HEK293 (cell line): ENCODE data around the gene NPRL2.

Experiments
- PRDM1 ChIP-seq: fragments of 450-650 bp; formaldehyde crosslinking; IDR thresholded peaks from 2 replicates; pipeline ENCODE4; 2016; ENCODE audit warnings: missing biosample characterization, missing genetic modification characterization
- SETDB1 ChIP-seq: IDR thresholded peaks from one replicate; pipeline ENCODE4 v1.6.1; 2017; ENCODE audit warnings: mild to moderate bottlenecking, low read length, moderate library complexity, mixed read lengths; ENCODE audit not compliant: insufficient read length
- ZNF10 ChIP-seq: fragments of 450-650 bp; formaldehyde crosslinking; IDR thresholded peaks from 2 replicates; pipeline ENCODE4 v1.5.1; 2017; ENCODE audit warnings: missing biosample characterization, missing genetic modification characterization
- ZNF248 ChIP-seq: fragments of 450-650 bp; formaldehyde crosslinking; IDR thresholded peaks from 2 replicates; pipeline ENCODE4 v1.5.1; 2017; ENCODE audit warnings: missing biosample characterization, missing genetic modification characterization
- ZNF292 ChIP-seq: fragments of 450-650 bp; formaldehyde crosslinking; IDR thresholded peaks from 2 replicates; pipeline ENCODE4 v1.5.1; 2016; ENCODE audit warnings: low read depth, missing biosample characterization, missing genetic modification characterization, borderline replicate concordance
- ZNF394 ChIP-seq: fragments of 450-650 bp; formaldehyde crosslinking; IDR thresholded peaks from 2 replicates; pipeline ENCODE4 v1.5.1; 2016; ENCODE audit warnings: missing biosample characterization, missing genetic modification characterization, mild to moderate bottlenecking, moderate library complexity, borderline replicate concordance
- ZNF426 ChIP-seq: fragments of 450-650 bp; formaldehyde crosslinking; IDR thresholded peaks from 2 replicates; pipeline ENCODE4 v1.5.1; 2017; ENCODE audit warnings: missing biosample characterization, missing genetic modification characterization, mild to moderate bottlenecking, inconsistent platforms, moderate library complexity
- ZNF529 ChIP-seq: fragments of 450-650 bp; formaldehyde crosslinking; IDR thresholded peaks from 2 replicates; pipeline ENCODE4 v1.5.1; 2017; ENCODE audit warnings: missing genetic modification characterization, missing biosample characterization; ENCODE audit not compliant: insufficient replicate concordance
- ZNF561 ChIP-seq: fragments of 450-650 bp; IDR thresholded peaks from 2 replicates; pipeline ENCODE4 v1.5.1; 2018; ENCODE audit warnings: missing biosample characterization, missing genetic modification characterization, borderline replicate concordance
- ZNF600 ChIP-seq: fragments of 450-650 bp; formaldehyde crosslinking; IDR thresholded peaks from 2 replicates; pipeline ENCODE4 v1.5.1; 2016; ENCODE audit warnings: missing biosample characterization, missing genetic modification characterization
- TF ChIP-seq, protein P1 (sequence below): fragments of 450-650 bp; formaldehyde crosslinking; IDR thresholded peaks from 2 replicates; pipeline ENCODE4 v1.5.1; 2016; ENCODE audit warnings: missing biosample characterization, missing genetic modification characterization
- TF ChIP-seq, protein P2 (sequence below): fragments of 450-650 bp; formaldehyde crosslinking; IDR thresholded peaks from 2 replicates; pipeline ENCODE4 v1.5.1; 2017; ENCODE audit warnings: missing biosample characterization, missing genetic modification characterization
- TF ChIP-seq, protein P3 (sequence below): fragments of 450-650 bp; formaldehyde crosslinking; IDR thresholded peaks from 2 replicates; pipeline ENCODE4 v1.5.1; 2016; ENCODE audit warnings: missing biosample characterization, missing genetic modification characterization
- TF ChIP-seq, protein P4 (sequence below): fragments of 450-650 bp; formaldehyde crosslinking; IDR thresholded peaks from 2 replicates; pipeline ENCODE4 v1.5.1; 2016; ENCODE audit warnings: missing biosample characterization, missing genetic modification characterization, low read depth

DNA sequence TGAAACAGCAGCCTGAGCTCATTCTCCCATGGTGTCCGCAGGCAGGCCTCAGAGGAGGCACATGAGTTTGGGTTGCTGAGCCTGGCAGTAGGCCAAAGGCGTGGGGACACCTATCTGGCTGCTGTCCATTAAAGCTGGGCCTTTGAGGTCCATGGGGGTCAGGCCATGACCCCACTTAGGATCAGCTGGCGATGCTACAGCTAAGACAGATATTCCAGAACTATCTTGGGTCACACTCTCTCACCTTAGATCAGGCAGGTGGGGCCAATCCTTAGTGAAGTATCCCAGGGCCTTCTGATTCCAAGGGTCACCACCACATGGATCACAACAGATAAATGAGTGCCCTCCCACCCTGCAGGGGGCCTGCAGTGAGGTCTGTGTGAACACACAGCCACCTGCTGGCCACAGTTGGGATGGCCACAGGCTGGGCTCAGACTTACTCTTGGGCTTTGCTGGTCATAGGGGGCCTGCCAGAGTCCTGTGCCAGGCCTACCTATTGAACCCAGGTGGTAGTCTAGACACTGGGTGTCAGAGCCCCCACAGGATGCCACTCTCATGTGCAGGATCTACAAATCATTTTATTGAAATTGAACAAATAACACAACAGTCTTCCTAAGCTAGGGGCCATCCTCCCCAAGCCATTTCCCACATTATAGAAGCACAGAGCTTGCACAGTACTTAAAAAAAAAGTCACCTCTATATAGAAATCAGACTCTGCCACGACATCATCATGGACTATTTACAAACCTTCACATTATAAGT lies 26.0 kb downstream of the NPRL2 start:
- TF ChIP-seq PRDM1 (no peak), ZNF248 (tag by site-specific recombination) (no peak), ZNF10 (tag by site-specific recombination) (no peak), ZNF394 (no peak), ZNF561 (no peak), ZNF600 (no peak), ZNF292 (tag by site-specific recombination) (no peak), ZNF529 (tag by site-specific recombination) (no peak), ZNF426 (tag by site-specific recombination) (no peak), SETDB1 (no peak)
- TF ChIP-seq, protein P1, sequence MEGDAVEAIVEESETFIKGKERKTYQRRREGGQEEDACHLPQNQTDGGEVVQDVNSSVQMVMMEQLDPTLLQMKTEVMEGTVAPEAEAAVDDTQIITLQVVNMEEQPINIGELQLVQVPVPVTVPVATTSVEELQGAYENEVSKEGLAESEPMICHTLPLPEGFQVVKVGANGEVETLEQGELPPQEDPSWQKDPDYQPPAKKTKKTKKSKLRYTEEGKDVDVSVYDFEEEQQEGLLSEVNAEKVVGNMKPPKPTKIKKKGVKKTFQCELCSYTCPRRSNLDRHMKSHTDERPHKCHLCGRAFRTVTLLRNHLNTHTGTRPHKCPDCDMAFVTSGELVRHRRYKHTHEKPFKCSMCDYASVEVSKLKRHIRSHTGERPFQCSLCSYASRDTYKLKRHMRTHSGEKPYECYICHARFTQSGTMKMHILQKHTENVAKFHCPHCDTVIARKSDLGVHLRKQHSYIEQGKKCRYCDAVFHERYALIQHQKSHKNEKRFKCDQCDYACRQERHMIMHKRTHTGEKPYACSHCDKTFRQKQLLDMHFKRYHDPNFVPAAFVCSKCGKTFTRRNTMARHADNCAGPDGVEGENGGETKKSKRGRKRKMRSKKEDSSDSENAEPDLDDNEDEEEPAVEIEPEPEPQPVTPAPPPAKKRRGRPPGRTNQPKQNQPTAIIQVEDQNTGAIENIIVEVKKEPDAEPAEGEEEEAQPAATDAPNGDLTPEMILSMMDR (tag by site-specific recombination), result peak; percentile 74
- TF ChIP-seq, protein P2, sequence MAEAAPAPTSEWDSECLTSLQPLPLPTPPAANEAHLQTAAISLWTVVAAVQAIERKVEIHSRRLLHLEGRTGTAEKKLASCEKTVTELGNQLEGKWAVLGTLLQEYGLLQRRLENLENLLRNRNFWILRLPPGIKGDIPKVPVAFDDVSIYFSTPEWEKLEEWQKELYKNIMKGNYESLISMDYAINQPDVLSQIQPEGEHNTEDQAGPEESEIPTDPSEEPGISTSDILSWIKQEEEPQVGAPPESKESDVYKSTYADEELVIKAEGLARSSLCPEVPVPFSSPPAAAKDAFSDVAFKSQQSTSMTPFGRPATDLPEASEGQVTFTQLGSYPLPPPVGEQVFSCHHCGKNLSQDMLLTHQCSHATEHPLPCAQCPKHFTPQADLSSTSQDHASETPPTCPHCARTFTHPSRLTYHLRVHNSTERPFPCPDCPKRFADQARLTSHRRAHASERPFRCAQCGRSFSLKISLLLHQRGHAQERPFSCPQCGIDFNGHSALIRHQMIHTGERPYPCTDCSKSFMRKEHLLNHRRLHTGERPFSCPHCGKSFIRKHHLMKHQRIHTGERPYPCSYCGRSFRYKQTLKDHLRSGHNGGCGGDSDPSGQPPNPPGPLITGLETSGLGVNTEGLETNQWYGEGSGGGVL (tag by site-specific recombination), result no peak
- TF ChIP-seq, protein P3, sequence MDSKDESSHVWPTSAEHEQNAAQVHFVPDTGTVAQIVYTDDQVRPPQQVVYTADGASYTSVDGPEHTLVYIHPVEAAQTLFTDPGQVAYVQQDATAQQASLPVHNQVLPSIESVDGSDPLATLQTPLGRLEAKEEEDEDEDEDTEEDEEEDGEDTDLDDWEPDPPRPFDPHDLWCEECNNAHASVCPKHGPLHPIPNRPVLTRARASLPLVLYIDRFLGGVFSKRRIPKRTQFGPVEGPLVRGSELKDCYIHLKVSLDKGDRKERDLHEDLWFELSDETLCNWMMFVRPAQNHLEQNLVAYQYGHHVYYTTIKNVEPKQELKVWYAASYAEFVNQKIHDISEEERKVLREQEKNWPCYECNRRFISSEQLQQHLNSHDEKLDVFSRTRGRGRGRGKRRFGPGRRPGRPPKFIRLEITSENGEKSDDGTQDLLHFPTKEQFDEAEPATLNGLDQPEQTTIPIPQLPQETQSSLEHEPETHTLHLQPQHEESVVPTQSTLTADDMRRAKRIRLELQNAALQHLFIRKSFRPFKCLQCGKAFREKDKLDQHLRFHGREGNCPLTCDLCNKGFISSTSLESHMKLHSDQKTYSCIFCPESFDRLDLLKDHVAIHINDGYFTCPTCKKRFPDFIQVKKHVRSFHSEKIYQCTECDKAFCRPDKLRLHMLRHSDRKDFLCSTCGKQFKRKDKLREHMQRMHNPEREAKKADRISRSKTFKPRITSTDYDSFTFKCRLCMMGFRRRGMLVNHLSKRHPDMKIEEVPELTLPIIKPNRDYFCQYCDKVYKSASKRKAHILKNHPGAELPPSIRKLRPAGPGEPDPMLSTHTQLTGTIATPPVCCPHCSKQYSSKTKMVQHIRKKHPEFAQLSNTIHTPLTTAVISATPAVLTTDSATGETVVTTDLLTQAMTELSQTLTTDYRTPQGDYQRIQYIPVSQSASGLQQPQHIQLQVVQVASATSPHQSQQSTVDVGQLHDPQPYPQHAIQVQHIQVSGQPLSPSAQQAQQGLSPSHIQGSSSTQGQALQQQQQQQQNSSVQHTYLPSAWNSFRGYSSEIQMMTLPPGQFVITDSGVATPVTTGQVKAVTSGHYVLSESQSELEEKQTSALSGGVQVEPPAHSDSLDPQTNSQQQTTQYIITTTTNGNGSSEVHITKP (tag by site-specific recombination), result no peak
- TF ChIP-seq, protein P4, sequence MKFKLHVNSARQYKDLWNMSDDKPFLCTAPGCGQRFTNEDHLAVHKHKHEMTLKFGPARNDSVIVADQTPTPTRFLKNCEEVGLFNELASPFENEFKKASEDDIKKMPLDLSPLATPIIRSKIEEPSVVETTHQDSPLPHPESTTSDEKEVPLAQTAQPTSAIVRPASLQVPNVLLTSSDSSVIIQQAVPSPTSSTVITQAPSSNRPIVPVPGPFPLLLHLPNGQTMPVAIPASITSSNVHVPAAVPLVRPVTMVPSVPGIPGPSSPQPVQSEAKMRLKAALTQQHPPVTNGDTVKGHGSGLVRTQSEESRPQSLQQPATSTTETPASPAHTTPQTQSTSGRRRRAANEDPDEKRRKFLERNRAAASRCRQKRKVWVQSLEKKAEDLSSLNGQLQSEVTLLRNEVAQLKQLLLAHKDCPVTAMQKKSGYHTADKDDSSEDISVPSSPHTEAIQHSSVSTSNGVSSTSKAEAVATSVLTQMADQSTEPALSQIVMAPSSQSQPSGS (tag by site-specific recombination), result no peak
